Vagina (tissue), 2 donors: ENCODE data around the gene SLC38A4. TPM values are rescaled to one million over a fixed set of nuclear protein-coding genes. Genes with fewer than 3 reads are reported as not detected.
"Not testable (repeated sequence)": the region's sequence is repeated elsewhere in the genome, so short reads cannot be mapped to it uniquely, and the experiment has no call there.

ENCODE experiments used
- DNase-seq, 2 donors: peaks; one replicate each; pipeline ENCODE4 v3.0.0-alpha.2; 2017; ENCODE audit errors: extremely low spot score in 2 of 2
- H3K27ac ChIP-seq: fragments of 200-600 bp; sonication (generic); one replicate; pipeline ENCODE4 v1.5.1; 2019
- H3K27me3 ChIP-seq: fragments of 200-600 bp; sonication (generic); one replicate; pipeline ENCODE4 v1.5.1; 2019
- H3K36me3 ChIP-seq, 2 donors: fragments of 200-600 bp; sonication (generic); one replicate each; pipeline ENCODE4 v1.5.1; 2017 to 2019
- H3K4me1 ChIP-seq: fragments of 200-600 bp; sonication (generic); one replicate; pipeline ENCODE4 v1.5.1; 2019
- H3K4me3 ChIP-seq, 2 donors: fragments of 200-600 bp; sonication (generic); 1 replicate in 1 of 2; 2 replicates in 1 of 2; pipeline ENCODE4 v1.5.1; 2016 to 2019
- H3K9me3 ChIP-seq: fragments of 200-600 bp; sonication (generic); one replicate; pipeline ENCODE4 v1.5.1; 2019
- CTCF ChIP-seq, 3 experiments: fragments of 450-650 bp in 2 of 3; fragments of 200-600 bp in 1 of 3; sonication (generic) in 1 of 3; IDR thresholded peaks; one replicate each; pipeline ENCODE4 v1.5.1; 2017 to 2019; ENCODE audit warnings: antibody characterized with exemption in 3 of 3, mild to moderate bottlenecking in 2 of 3, moderate library complexity in 2 of 3
- POLR2A ChIP-seq, 2 donors: fragments of 450-650 bp; IDR thresholded peaks; one replicate each; pipeline ENCODE4 v1.6.1; 2017; ENCODE audit warnings: antibody characterized with exemption in 2 of 2, mild to moderate bottlenecking in 2 of 2, moderate library complexity in 2 of 2
- POLR2AphosphoS5 ChIP-seq, 2 donors: sonication (generic); formaldehyde crosslinking; IDR thresholded peaks; one replicate each; pipeline ENCODE4 v1.9.0; 2017; ENCODE audit warnings: antibody characterized with exemption in 2 of 2, mild to moderate bottlenecking in 2 of 2, low read depth in 1 of 2; ENCODE audit not compliant: insufficient read depth in 1 of 2
- intact Hi-C: fragments of 100-400 bp; cut with DNase I; formaldehyde crosslinking; loops from one replicate; pipeline ENCODE4 v1.15.1; 2023
- total RNA-seq: library from RNA; depleted of rRNA; stranded (reverse); fragments of >200 nt; gene quantifications from one replicate; pipeline ENCODE4 v1.2.3, GENCODE V29; 2016

The SLC38A4 gene
- total RNA-seq, 1 donor from 2014 or later, result not detected

GRCh38 chr12:46858368-46858767, 32.6 kb upstream of the SLC38A4 start:
- Histone ChIP-seq H3K27me3 (no peaks in the 10 kb centered on the region), H3K27ac (no peak overlapping the region), H3K4me1 (no peaks in the 10 kb centered on the region), H3K9me3 (no peaks in the 10 kb centered on the region), H3K36me3 (no peaks in the 10 kb centered on the region), H3K4me3 (no peak overlapping the region)
- intact Hi-C loops, result no loop called here
- TF ChIP-seq CTCF (IDR thresholded peaks at IDR 0.05) (no peak), POLR2AphosphoS5 (IDR thresholded peaks at IDR 0.05; ENCODE audit: insufficient read depth in 1 of 2, low read depth in 1 of 2) (no peak), POLR2A (IDR thresholded peaks at IDR 0.05) (no peak)
- DNase-seq, result no peak

GRCh38 chr12:46857486-46857885, 31.7 kb upstream of the SLC38A4 start:
- intact Hi-C loops, result no loop called here
- no peaks in the 10 kb centered on the region for H3K36me3 ChIP-seq
- H3K27me3 ChIP-seq, result no peaks in the 10 kb centered on the region
- no peaks in the 10 kb centered on the region for H3K9me3 ChIP-seq
- no peaks in the 10 kb centered on the region for H3K4me1 ChIP-seq
- TF ChIP-seq POLR2A (IDR thresholded peaks at IDR 0.05), result no peak
- no peak for TF ChIP-seq CTCF (IDR thresholded peaks at IDR 0.05)
- TF ChIP-seq POLR2AphosphoS5 (IDR thresholded peaks at IDR 0.05; ENCODE audit: insufficient read depth in 1 of 2, low read depth in 1 of 2), result no peak
- no peak overlapping the region for H3K27ac ChIP-seq
- no peak for DNase-seq
- H3K4me3 ChIP-seq, result no peak overlapping the region

DNA sequence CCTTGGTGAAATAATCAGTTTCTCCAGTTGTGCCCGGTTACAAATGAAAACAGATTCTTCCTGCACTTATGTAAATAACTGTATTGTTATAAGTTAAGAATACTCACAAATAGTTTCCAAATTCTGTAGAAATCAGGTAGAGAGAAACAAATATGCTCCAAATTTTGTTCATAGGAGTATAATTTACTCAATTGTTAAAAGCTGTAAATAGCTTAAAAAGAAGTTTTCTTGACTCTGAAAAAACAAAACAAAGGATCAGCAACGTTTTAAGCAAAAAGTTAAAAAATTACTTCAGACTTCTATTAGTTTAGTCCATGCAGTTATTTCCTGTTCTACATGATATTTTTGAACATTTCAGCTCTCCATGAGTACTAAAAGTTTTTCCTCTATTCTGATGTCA, 30.0 kb upstream of the SLC38A4 start:
- intact Hi-C loops, result no loop called here
- Histone ChIP-seq H3K36me3 (no peaks in the 10 kb centered on the region), H3K27ac (no peak overlapping the region), H3K4me1 (no peaks in the 10 kb centered on the region), H3K4me3 (no peak overlapping the region), H3K9me3 (no peaks in the 10 kb centered on the region), H3K27me3 (no peaks in the 10 kb centered on the region)
- TF ChIP-seq CTCF (IDR thresholded peaks at IDR 0.05), result no peak
- no peak for TF ChIP-seq POLR2A (IDR thresholded peaks at IDR 0.05)
- no peak for TF ChIP-seq POLR2AphosphoS5 (IDR thresholded peaks at IDR 0.05; ENCODE audit: insufficient read depth in 1 of 2, low read depth in 1 of 2)
- DNase-seq, result no peak

- intact Hi-C loops, H3K27ac ChIP-seq, H3K27me3 ChIP-seq, H3K4me1 ChIP-seq, DNase-seq, H3K4me3 ChIP-seq, H3K36me3 ChIP-seq, H3K9me3 ChIP-seq: not testable (repeated sequence)
These were observed 28.4 kb upstream of the SLC38A4 start for GRCh38 chr12:46854188-46854587.

GRCh38 chr12:46848792-46849191, 23.0 kb upstream of the SLC38A4 start:
- intact Hi-C loops, H3K9me3 ChIP-seq, H3K36me3 ChIP-seq, H3K27ac ChIP-seq, H3K4me1 ChIP-seq, H3K4me3 ChIP-seq, H3K27me3 ChIP-seq, DNase-seq: not testable (repeated sequence)

- TF ChIP-seq POLR2AphosphoS5 (IDR thresholded peaks at IDR 0.05; ENCODE audit: insufficient read depth in 1 of 2, low read depth in 1 of 2) (no peak), CTCF (IDR thresholded peaks at IDR 0.05) (no peak), POLR2A (IDR thresholded peaks at IDR 0.05) (no peak)
- H3K9me3 ChIP-seq, result no peaks in the 10 kb centered on the region
- no peaks in the 10 kb centered on the region for H3K36me3 ChIP-seq
- H3K27me3 ChIP-seq, result no peaks in the 10 kb centered on the region
- no peak overlapping the region for H3K27ac ChIP-seq
- DNase-seq, result no peak
- no peaks in the 10 kb centered on the region for H3K4me1 ChIP-seq
- no peak overlapping the region for H3K4me3 ChIP-seq
- intact Hi-C loops, result no loop called here
These were observed 21.2 kb upstream of the SLC38A4 start for GRCh38 chr12:46847001-46847400.
